ENCODE data around the gene C3orf70. TPM values are rescaled to one million over a fixed set of nuclear protein-coding genes. Genes with fewer than 3 reads are reported as not detected.

C3orf70 gene
- total RNA-seq, 2 donors from 2014 or later = 38.5 to 46.1 TPM

GRCh38 chr3:185103359-185104127, 49.3 kb downstream of the C3orf70 start:
- intact Hi-C loops (cut with DNase I) = no loop called here
- no peak for DNase-seq (ENCODE audit: low spot score)

- DNase-seq (ENCODE audit: low spot score) = no peak
- intact Hi-C loops (cut with DNase I) = no loop called here
Measured at GRCh38 chr3:185094697-185095096, 58.2 kb downstream of the C3orf70 start.

DNA sequence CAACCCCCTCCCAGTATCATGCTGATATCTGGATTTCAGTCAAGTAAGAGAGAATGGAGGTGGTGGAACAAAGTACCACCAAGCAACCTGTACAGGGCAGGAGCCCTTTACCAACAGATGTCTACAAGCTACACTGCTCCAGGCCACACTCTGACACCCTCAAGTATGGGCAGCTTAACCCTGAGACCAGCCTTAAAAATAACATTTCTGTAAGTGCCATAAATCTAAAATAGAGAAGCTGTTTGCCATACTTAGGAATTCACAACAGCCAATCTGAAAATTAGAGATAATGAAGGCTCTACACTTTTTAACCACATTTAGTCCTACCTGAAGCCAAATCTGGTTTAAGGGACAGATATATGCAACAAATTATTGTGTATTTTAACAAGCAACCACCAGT, 59.7 kb downstream of the C3orf70 start:
- DNase-seq (ENCODE audit: low spot score) = no peak
- intact Hi-C loops (cut with DNase I) = no loop called here

GRCh38 chr3:185090811-185091210, 62.0 kb downstream of the C3orf70 start:
- intact Hi-C loops (cut with DNase I) = no loop called here
- no peak for DNase-seq (ENCODE audit: low spot score)

DNA sequence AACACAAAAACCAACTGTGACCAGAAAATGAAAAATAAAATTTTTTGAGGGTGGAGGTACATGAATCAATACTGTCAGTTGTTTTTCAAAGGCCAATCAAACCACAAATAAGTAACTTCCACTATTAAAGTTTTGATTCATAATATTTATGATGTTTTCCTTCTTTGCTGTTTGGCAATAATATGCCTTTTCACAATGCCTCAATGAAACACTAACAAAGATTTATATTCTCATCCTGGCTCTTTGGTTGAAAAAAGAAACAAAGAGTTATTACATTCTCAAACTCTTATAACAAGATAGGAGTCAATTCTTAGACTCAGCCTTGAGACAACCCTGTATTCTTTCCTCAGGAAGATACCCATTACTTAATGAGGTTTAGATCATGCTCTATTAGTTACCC, 63.1 kb downstream of the C3orf70 start:
- DNase-seq (ENCODE audit: low spot score) = no peak
- intact Hi-C loops (cut with DNase I) = no loop called here

DNA sequence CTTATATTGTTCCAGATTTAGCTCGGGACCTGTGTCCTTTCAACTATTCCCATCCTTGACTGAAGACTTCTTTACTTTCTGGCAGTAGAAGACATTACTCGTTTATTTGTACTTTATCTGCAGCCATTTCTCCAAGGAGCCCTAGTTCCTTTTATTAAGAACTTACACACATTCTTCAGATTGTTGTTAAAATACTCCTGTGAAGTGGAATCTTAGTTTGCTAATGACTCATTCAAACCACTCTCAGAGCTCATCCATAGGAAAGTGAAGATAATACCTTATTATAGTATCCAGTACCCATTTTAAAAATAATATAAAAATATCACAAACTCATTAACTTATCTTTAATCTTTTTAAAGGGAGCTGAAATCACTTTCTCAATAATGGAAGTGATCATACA, 63.5 kb downstream of the C3orf70 start:
- no peak for DNase-seq (ENCODE audit: low spot score)
- intact Hi-C loops (cut with DNase I) = no loop called here

DNA sequence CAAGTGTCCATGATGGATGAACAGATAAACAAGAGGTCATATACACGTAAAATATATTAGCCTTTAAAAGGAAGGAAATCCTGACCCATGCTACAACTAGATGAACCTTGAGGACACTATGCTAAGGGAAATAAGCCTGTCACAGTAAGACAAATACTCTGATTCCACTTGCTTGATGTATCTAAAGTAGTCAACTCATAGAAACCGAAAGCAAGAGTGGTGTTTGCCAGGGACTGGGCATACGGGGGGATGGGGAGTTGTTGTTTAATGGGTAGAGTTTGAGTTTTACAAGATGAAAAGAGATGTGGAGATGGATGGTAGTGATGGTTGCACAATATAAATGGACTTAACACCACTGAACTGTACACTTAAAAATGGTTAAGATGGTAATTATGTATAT, 65.4 kb downstream of the C3orf70 start:
- DNase-seq (ENCODE audit: low spot score) = no peak
- intact Hi-C loops (cut with DNase I) = no loop called here

DNA sequence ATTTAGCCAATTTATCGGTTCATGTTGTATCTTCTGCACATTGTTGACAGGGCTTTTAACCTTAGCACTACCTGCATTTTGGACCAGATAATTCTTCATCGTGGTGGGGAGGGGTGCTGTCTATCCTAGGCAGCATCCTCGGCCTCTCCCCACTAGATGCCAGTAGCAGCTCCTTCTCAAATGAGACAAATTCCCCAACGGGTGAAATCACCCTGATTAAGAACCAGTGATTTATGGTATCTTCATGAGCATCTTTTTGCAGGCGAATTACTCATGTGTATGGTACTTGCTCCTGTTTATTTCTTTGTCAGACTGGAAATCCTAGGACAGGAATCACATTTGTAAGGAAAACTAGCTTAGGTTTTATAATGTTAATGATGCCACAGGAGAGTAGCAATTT, 68.0 kb downstream of the C3orf70 start:
- DNase-seq (ENCODE audit: low spot score) = no peak
- intact Hi-C loops (cut with DNase I) = no loop called here

DNA sequence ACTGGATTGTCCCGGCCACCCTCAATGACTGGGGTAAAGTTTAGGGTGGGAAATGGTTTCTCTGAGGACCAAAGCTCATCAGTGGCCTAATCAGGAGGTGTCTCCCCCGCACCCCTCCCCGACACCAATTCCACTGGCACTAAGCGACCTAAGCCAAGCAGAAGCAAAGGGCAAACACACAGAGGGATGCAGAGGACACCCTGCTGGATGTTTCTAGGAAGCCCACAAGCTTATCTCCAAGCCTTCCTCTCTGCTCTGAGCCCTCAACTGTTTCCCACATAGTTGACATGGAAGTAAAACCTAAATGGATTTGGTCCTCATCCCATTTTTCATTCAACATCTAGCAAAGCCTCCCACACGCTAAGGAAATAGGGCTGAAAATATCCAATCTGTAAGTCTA, 68.5 kb downstream of the C3orf70 start:
- DNase-seq (ENCODE audit: low spot score) = no peak
- intact Hi-C loops (cut with DNase I) = no loop called here

DNA sequence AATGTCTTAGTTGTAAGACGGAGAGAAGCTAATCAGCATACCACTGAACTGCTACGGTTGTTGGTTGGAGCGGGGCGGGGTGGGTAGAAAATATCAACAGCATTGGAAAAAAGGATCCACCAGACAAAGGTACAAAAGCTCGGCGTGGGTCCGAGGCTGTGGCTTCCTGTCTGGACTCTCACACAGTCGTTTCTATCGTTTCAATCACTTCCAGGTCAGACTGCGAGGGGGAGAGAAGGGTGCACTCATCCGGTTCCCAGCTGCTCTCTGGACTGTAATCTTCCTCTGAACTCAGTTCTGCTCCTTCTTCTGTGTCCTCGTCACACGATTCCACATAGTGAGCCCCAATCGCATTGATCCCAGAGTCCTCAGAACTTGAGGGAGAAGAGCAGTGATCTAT, 70.0 kb downstream of the C3orf70 start:
- DNase-seq (ENCODE audit: low spot score) = no peak
- intact Hi-C loops (cut with DNase I) = no loop called here

- no peak for DNase-seq (ENCODE audit: low spot score)
- intact Hi-C loops (cut with DNase I) = no loop called here
Measured at GRCh38 chr3:185082149-185082548, 70.7 kb downstream of the C3orf70 start.

DNA sequence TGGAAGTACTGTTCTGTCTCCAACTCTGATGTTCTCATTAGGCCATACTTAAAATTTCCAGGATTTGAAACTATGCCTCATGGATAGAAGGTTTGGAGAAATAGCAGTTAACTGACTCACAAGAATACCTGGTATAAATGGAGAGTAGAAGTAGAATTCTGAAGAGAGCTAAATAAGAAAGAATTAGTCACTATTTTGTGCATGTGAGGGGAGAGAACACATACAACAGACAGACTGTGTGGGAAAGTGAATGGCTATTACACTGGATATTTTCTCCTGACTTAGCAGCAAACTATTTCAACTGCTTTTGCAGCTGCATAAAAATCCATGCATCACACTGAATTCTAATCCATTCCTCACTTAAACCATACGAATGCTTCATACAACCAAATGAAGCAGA, 71.3 kb downstream of the C3orf70 start:
- intact Hi-C loops (cut with DNase I) = no loop called here
- no peak for DNase-seq (ENCODE audit: low spot score)

GRCh38 chr3:185079625-185080024, 73.2 kb downstream of the C3orf70 start:
- no peak for DNase-seq (ENCODE audit: low spot score)
- intact Hi-C loops (cut with DNase I) = no loop called here

DNA sequence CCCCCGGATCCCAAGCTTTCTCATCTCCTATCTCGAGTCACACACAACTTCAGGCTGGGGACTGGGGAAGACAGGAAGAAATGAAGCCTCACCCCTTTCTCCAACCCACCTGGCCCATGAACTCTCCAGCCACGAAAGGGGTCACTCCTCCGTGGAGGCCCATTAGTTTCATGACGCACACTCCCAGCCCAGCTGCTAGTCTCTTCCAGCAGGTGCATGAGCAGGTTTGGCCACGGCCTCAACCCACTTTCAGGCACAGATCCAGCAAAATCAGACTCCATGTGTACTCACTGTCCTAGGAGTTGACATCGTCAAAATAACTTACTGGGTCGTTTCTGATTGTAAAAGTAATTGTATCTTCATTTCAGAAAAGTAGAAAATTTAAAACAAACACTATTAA, 76.6 kb downstream of the C3orf70 start:
- no peak for DNase-seq (ENCODE audit: low spot score)
- intact Hi-C loops (cut with DNase I) = no loop called here

DNA sequence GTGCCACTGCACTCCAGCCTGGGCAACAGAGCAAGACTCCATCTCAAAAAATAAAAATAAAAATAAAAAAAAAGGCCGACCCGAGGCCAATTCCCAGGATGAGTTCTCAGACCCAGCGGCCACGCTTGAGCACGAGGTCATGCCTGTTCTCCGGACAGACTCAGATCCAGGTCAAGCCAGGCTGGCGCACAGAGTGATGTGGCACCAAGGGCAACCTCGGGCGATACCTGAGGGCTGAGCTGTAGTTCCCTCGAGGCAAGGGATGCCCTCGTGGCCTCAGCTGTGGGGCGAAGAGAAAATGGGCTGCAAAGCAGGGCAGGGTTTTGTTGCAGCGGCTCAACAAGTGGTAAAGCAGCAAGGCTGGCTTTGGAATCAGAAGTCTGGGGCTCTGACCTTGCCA, 77.3 kb downstream of the C3orf70 start:
- intact Hi-C loops (cut with DNase I) = no loop called here
- no peak for DNase-seq (ENCODE audit: low spot score)

GRCh38 chr3:185071287-185071800, 81.5 kb downstream of the C3orf70 start:
- intact Hi-C loops (cut with DNase I) = loop anchor here in 1 of 2 donors (2.0 kb wide), 1 partner anchor 51 kb away; no protein-coding TSS in a partner anchor
- DNase-seq (ENCODE audit: low spot score) = no peak

DNA sequence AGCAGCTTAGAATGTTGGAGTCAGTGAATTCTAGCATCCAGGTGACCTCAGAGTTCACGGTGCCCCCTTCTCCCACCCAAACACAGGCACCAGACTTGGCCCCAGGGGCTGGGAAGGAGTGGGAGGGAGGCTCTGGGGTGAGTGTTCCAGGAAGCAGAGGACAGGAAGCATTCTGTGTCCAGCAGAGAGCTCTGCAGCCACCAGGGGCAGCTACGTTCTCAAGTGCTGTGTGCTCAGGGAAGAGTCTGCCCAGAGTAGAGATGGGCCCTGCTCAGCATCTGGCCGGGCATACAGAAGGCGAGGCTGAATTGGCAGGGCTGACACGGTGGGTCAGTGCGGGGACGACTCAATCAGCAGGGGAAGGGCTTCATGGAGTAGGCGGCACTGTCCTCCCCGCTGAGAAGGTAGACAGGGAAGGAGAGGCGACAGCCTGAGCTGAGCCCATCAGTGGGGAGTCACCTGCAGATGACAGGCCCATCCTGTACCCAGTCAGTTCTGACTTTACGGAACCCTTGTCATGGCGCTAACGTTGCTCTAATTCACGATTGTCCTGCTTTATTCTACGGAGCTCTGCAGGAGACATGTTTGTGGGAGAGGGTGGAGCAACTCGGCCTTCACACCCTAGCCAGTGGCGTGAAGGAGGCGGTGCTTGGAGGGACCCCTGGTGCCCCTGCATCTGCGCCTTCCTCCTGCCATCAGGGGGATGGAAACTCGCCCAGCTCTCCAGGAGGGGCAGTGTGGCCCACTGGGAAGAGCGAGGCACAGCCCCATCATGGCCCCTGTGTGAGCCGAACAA, 82.2 kb downstream of the C3orf70 start:
- intact Hi-C loops (cut with DNase I) = loop anchor here in 1 of 2 donors (2.0 kb wide), 1 partner anchor 52 kb away; no protein-coding TSS in a partner anchor

DNA sequence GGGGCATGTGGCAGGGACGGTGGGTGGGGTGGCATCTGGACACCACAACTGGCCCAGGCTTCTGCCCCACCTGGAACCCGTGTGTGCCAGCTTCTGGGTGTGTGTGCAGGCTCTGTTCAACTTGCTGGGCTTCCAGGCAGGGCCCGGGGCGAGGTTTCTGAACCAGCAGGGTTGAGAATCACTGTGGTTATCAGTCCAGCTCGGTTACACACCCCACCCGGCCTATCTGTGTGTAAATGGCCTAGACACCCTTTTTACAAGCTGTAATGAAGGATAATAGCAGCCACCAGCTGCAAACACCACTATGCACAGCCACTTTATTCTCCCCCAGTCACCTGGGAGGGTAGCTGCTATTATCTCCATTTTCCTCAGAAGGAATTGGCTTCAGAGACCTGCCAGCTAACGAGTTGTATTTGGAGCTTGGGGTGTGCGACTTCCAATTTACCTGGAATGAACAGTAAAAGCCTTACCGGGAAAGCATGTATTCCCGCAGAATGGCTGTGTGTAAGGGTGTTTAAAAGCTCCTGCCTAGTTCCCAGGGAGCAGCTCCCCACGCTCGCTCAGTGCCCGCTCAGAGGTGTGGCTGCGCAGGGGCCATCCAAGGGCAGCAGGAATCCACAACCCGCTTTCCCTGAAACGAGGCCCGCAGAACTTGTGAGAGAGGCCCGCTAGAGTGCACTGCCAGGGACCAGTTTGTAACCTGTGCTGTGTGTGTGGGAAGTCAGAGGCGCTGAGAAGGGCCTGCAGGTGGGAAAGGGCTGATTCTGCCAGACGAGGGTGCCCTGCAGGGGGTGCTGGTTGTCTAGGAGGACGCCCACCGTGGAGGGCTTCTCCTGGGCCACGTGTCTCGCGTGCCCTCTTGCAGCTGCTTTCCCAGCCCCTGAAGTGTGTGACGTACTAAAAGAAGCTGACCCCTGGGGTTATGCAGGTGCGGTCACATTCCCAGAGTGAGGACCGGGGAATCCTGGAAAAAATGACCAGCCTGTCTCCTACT, 83.5 kb downstream of the C3orf70 start:
- intact Hi-C loops (cut with DNase I) = loop anchor here in 1 of 2 donors (2.0 kb wide), 1 partner anchor 53 kb away; no protein-coding TSS in a partner anchor
- no peak for DNase-seq (ENCODE audit: low spot score)

More for the DNA sequence above, 82.2 kb downstream of the C3orf70 start:
- no peak for DNase-seq (ENCODE audit: low spot score)

- no peak for DNase-seq (ENCODE audit: low spot score)
- intact Hi-C loops (cut with DNase I) = no loop called here
Measured at GRCh38 chr3:185067173-185067572, 85.7 kb downstream of the C3orf70 start.

Measured in posterior vena cava (tissue), 2 donors.